Measurements from ENCODE around the gene TUBB3.

DNA sequence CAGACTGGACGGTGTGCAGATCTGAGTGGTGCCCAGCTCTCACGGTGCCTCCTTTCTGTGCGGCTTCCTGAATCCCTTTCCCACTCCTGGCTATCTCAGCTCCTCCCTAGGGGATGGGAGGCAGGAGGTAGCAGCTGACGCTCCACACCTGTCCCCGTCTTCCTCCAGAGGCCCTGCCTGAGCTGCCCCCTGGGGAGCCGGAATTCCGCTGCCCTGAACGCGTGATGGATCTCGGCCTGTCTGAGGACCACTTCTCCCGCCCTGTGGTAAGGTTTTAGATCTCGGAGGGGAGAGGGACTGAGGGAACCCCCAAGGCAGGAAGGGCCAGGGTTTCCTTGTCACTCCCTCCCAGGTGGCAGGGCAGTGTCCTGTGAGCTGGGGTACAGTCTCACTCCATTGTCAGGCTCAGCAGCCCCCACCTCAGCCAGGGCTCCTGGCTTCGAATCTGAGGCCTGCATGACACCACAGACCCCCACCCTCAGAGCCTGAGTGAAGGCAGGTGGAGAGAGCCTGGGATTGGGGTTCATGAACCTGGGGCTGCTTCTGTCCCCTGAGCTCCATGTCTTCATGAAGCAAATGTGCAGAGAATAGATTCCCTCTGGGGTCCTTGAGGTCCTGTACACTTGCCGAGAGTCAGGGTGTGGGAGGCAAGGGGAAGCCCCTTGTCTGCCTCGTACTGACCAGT lies 32.0 kb downstream of the TUBB3 start:
- TF ChIP-seq TEAD4 (IDR thresholded peaks at IDR 0.05; ENCODE audit: low read depth, low read length) (peak; percentile 50; the same call in 1 of the 2 replicates), RNF2 (IDR thresholded peaks at IDR 0.05; ENCODE audit: borderline replicate concordance, low read depth, low read length, missing control alignments, poor library complexity, severe bottlenecking) (no peak), POLR2AphosphoS5 (IDR thresholded peaks at IDR 0.05; ENCODE audit: low read depth, low read length) (no peak), HDAC2 (IDR thresholded peaks at IDR 0.05; ENCODE audit: borderline replicate concordance in 1 of 2, low read depth in 2 of 2, low read length in 2 of 2) (no peak), POLR2A (IDR thresholded peaks at IDR 0.05; ENCODE audit: control extremely low read depth in 1 of 2, low read depth in 2 of 2, low read length in 2 of 2) (no peak), EZH2 (IDR thresholded peaks at IDR 0.05; ENCODE audit: low read depth, low read length, severe bottlenecking) (no peak), RAD21 (IDR thresholded peaks at IDR 0.05 in 1 of 2, conservative IDR thresholded peaks at IDR 0.05 in 1 of 2; ENCODE audit: low read depth in 2 of 2, low read length in 2 of 2) (no peak), CEBPB (IDR thresholded peaks at IDR 0.05; ENCODE audit: low read depth, low read length) (no peak)
